LNCaP clone FGC (cell line): ENCODE data around the gene CNDP1.

ENCODE experiments used
- DNase-seq: peaks from one replicate; pipeline ENCODE4 v3.0.0-alpha.2; 2011; ENCODE audit warnings: low read depth
- H3K4me3 ChIP-seq: 2 replicates; pipeline ENCODE4 v1.5.1; 2011; ENCODE audit warnings: mild to moderate bottlenecking, low read depth, low read length, control low read depth
- TF ChIP-seq, protein P1 (sequence below): IDR thresholded peaks from 2 replicates; pipeline ENCODE4 v1.5.1; 2012; ENCODE audit warnings: mild to moderate bottlenecking; ENCODE audit not compliant: control insufficient read depth, insufficient read depth; ENCODE audit errors: extremely low read depth

CNDP1 gene

DNA sequence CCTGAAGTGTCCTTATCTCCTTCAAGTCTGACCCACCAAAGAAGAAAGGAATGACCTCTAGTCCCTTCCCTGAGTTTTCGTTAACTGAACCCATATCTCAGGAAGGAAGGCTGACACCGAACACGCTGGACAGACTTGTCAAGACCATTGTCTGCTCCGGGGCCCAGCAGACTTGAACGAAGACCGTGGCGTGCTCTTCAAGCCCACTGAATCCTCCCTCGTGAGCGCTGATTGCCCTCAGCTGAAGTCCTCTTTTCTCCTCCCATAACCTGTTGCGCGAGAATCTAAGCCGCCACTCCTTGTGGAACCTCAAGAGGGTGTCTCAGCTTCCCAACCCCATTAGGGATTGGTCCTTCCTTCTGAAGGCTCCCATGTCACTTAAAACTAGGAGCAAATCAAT is 634 bp upstream of the CNDP1 start:
- H3K4me3 ChIP-seq = no peak overlapping the region
- DNase-seq = no peak
- TF ChIP-seq, protein P1, sequence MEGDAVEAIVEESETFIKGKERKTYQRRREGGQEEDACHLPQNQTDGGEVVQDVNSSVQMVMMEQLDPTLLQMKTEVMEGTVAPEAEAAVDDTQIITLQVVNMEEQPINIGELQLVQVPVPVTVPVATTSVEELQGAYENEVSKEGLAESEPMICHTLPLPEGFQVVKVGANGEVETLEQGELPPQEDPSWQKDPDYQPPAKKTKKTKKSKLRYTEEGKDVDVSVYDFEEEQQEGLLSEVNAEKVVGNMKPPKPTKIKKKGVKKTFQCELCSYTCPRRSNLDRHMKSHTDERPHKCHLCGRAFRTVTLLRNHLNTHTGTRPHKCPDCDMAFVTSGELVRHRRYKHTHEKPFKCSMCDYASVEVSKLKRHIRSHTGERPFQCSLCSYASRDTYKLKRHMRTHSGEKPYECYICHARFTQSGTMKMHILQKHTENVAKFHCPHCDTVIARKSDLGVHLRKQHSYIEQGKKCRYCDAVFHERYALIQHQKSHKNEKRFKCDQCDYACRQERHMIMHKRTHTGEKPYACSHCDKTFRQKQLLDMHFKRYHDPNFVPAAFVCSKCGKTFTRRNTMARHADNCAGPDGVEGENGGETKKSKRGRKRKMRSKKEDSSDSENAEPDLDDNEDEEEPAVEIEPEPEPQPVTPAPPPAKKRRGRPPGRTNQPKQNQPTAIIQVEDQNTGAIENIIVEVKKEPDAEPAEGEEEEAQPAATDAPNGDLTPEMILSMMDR = no peak

GRCh38 chr18:74534981-74535649 is 815 bp downstream of the CNDP1 start:
- TF ChIP-seq, protein P1 = no peak
- no peak overlapping the region for H3K4me3 ChIP-seq
- no peak for DNase-seq

DNA sequence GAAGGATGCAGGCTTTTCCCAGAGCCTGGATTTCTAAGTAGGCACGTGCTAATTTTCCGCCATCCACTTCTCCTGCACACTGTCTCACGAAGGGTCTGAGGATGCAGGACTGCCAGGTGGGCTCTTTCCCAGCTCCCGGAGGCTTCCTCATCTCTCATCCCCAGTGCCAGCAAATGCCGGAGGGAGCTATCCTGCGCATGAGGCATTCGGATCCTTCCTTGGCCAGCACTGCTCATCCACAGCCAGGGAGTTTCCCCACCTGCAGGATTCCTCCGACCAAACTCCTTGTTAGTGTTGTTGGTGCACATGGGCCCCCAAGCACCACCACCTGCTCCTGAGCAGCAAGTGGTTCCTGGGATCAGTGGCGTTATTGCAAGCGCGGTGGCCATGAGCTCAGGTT is 5.0 kb downstream of the CNDP1 start:
- no peak for DNase-seq
- H3K4me3 ChIP-seq = no peak overlapping the region
- TF ChIP-seq, protein P1 = no peak

- H3K4me3 ChIP-seq = no peak overlapping the region
- TF ChIP-seq, protein P1 = no peak
- no peak for DNase-seq
Observed at GRCh38 chr18:74540652-74541421, 6.5 kb downstream of the CNDP1 start.

DNA sequence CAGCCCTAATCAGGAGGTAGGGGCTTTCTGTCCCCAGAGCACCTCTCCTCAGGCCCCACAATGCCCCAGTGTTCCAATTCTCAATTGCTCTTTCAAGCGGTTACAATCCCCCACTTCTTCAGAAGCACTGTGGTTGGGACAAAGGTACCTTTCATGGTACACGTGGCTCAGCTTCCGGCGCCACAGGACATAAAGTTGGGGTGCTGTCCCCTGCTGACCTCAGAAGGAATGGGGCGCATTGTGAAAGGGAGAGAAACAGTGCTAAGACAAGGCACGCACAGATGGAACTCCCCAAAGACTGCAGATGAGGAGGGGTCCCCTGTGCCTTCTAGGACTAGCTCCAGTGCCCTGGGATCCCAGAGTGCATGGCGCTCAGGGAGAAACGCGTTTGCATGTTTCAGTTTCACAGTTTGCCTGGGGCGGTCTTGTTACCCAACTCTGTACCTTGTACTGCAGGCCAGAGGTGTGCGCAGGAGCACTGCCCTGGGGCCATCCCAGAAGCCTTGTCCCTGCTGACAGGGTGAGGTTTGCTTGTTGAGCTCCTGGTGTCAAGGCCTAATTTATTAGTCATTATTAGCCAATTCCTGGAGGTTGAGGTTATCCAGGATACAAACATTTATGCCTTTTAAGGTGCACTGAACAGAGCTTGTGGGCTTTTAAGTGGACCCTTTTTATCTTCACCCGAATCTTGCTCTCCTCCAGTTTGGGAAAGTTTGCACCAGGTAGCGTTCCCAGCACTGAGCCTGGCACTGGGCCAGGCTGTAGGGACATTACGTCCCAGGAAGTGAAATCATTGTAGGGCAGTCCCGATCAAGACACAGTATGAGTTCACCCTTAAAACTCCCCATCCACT is 7.6 kb downstream of the CNDP1 start:
- TF ChIP-seq, protein P1 = no peak
- no peak overlapping the region for H3K4me3 ChIP-seq
- DNase-seq = peak; percentile 41

DNA sequence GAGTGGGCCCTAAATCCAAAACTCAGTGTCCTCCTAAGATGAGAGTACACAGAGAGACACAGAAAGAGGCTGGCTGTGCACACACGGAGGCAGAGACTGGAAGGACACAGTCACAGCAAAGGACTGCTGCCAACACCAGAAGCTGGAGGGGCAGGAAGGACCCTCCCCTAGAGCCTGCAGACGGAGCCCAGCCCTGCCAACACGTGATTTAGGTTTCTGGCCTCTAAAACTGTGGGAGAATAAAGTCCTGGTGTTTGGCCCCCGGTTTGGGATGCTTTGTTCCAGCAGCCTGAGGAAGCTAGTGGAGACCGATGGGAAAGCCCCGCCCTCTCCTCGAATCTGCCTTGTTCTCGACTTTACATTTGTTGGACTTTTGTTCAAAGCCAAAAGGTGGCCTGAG is 10.6 kb downstream of the CNDP1 start:
- DNase-seq = no peak
- H3K4me3 ChIP-seq = no peak overlapping the region
- TF ChIP-seq, protein P1 = no peak
